GM21526 (cell line): ENCODE results near the gene UBXN1.

Source experiments
- ATAC-seq: cut with Tn5 transposase; IDR thresholded peaks from one replicate; pipeline ENCODE4 v1.9.1; 2021; ENCODE audit warnings: moderate library complexity; ENCODE audit not compliant: unreplicated experiment, low FRiP score

Gene UBXN1

GRCh38 chr11:62647609-62648005 lies 31.3 kb downstream of the UBXN1 start:
- ATAC-seq: no peak

- no peak for ATAC-seq
Measured at GRCh38 chr11:62646825-62647608, 31.9 kb downstream of the UBXN1 start.

- ATAC-seq: peak; percentile 85
Measured at GRCh38 chr11:62645946-62646824, 32.7 kb downstream of the UBXN1 start, which contains the start of gene GANAB. Gene GANAB (minus strand): TSS chr11:62646613. CDS start chr11:62646599, 14 bp downstream.

GRCh38 chr11:62645671-62645945 lies 33.3 kb downstream of the UBXN1 start:
- peak; percentile 0 for ATAC-seq

GRCh38 chr11:62644220-62644619 lies 34.7 kb downstream of the UBXN1 start:
- ATAC-seq: no peak

GRCh38 chr11:62632492-62632891 lies 46.4 kb downstream of the UBXN1 start:
- ATAC-seq: no peak

- no peak for ATAC-seq
Measured at GRCh38 chr11:62627713-62628112, 51.2 kb downstream of the UBXN1 start.
